DOHH2 (cell line): ENCODE measurements around the gene DMPK.
A peak's percentile ranks its signal among the peaks of the same experiment; 100 is the strongest.

Source experiments
- H3F3A ChIP-seq: fragments of 200-600 bp; sonication (generic), shearing (Covaris generic); 2 replicates; pipeline ENCODE4 v1.6.0; 2016; ENCODE audit warnings: antibody characterized with exemption, mild to moderate bottlenecking; ENCODE audit not compliant: control insufficient read depth, insufficient read depth
- H3K27ac ChIP-seq: fragments of 200-600 bp; sonication (generic); 2 replicates; pipeline ENCODE4 v1.5.1; 2014; ENCODE audit warnings: low read depth, mild to moderate bottlenecking, low read length, moderate library complexity
- H3K27me3 ChIP-seq: fragments of 200-600 bp; sonication (generic); 2 replicates; pipeline ENCODE4 v1.6.1; 2014; ENCODE audit warnings: mild to moderate bottlenecking, low read length, mixed read lengths; ENCODE audit not compliant: control insufficient read depth
- H3K36me3 ChIP-seq: fragments of 200-600 bp; sonication (generic); 2 replicates; pipeline ENCODE4 v1.6.1; 2014; ENCODE audit warnings: mild to moderate bottlenecking, low read length, moderate library complexity, mixed read lengths; ENCODE audit not compliant: control insufficient read depth
- H3K4me1 ChIP-seq: fragments of 200-600 bp; sonication (generic); 2 replicates; pipeline ENCODE4 v1.6.1; 2014; ENCODE audit warnings: mild to moderate bottlenecking, low read length, mixed read lengths; ENCODE audit not compliant: control insufficient read depth
- H3K4me2 ChIP-seq: fragments of 200-600 bp; sonication (generic); 2 replicates; pipeline ENCODE4 v1.6.0; 2014; ENCODE audit warnings: mild to moderate bottlenecking, low read length, moderate library complexity
- H3K4me3 ChIP-seq: fragments of 200-600 bp; sonication (generic); 2 replicates; pipeline ENCODE4 v1.5.1; 2014; ENCODE audit warnings: mild to moderate bottlenecking, low read length, mixed read lengths
- H3K79me2 ChIP-seq: fragments of 200-600 bp; sonication (generic); 2 replicates; pipeline ENCODE4 v1.6.1; 2014; ENCODE audit warnings: mild to moderate bottlenecking, low read length, mixed read lengths; ENCODE audit not compliant: control insufficient read depth
- H3K9me2 ChIP-seq: fragments of 200-600 bp; sonication (generic); replicated peaks from 2 replicates; pipeline ENCODE4 v1.6.1; 2014; ENCODE audit warnings: mild to moderate bottlenecking, low read length, mixed read lengths; ENCODE audit not compliant: control insufficient read depth
- H3K9me3 ChIP-seq: fragments of 200-600 bp; sonication (generic); 2 replicates; pipeline ENCODE4 v1.6.1; 2014; ENCODE audit warnings: antibody characterized with exemption, low read length, mixed read lengths; ENCODE audit not compliant: control insufficient read depth, insufficient read depth
- H4K20me1 ChIP-seq: fragments of 200-600 bp; sonication (generic); 2 replicates; pipeline ENCODE4 v1.6.0; 2014; ENCODE audit warnings: low read depth, mild to moderate bottlenecking, antibody characterized with exemption, low read length, moderate library complexity; ENCODE audit not compliant: control insufficient read depth, insufficient read depth
- CTCF ChIP-seq: fragments of 200-600 bp; sonication (generic); IDR thresholded peaks from one replicate; pipeline ENCODE4 v1.5.1; 2014; ENCODE audit warnings: antibody characterized with exemption, mild to moderate bottlenecking, low read depth, low read length; ENCODE audit not compliant: poor library complexity, severe bottlenecking
- EZH2phosphoT487 ChIP-seq: fragments of 200-600 bp; sonication (generic); IDR thresholded peaks from 2 replicates; pipeline ENCODE4 v1.6.1; 2017; ENCODE audit warnings: borderline replicate concordance, mild to moderate bottlenecking, antibody characterized with exemption, low read length, moderate library complexity, mixed read lengths

DMPK gene

GRCh38 chr19:45772912-45773311 lies 9.4 kb downstream of the DMPK start:
- Histone ChIP-seq H3K9me3 (no peaks in the 10 kb centered on the region), H3K36me3 (peaks cover 12% of the 10 kb centered on the region; the same call in 1 of the 2 replicates), H3K4me1 (peaks cover 36% of the 10 kb centered on the region), H4K20me1 (no peaks in the 10 kb centered on the region), H3K27ac (peak overlapping the region; percentile 30; the same call in 1 of the 2 replicates), H3F3A (peaks cover 5% of the 10 kb centered on the region; the same call in 1 of the 2 replicates), H3K27me3 (peaks cover 4% of the 10 kb centered on the region), H3K4me2 (peak overlapping the region; percentile 40), H3K9me2 (no peaks in the 10 kb centered on the region), H3K79me2 (no peaks in the 10 kb centered on the region), H3K4me3 (no peak overlapping the region)
- TF ChIP-seq CTCF, result no peak
- no peak for TF ChIP-seq EZH2phosphoT487

GRCh38 chr19:45772130-45772840 lies 10.0 kb downstream of the DMPK start:
- Histone ChIP-seq H3K27ac (no peak overlapping the region), H3F3A (peaks cover 5% of the 10 kb centered on the region; the same call in 1 of the 2 replicates), H3K36me3 (peaks cover 7% of the 10 kb centered on the region; the same call in 1 of the 2 replicates), H4K20me1 (no peaks in the 10 kb centered on the region), H3K4me3 (no peak overlapping the region), H3K4me2 (no peak overlapping the region), H3K79me2 (no peaks in the 10 kb centered on the region), H3K9me3 (no peaks in the 10 kb centered on the region), H3K27me3 (peaks cover 8% of the 10 kb centered on the region), H3K9me2 (no peaks in the 10 kb centered on the region), H3K4me1 (peaks cover 37% of the 10 kb centered on the region)
- TF ChIP-seq CTCF (no peak), EZH2phosphoT487 (no peak)

- peaks cover 37% of the 10 kb centered on the region for H3K4me1 ChIP-seq
- peaks cover 5% of the 10 kb centered on the region; the same call in 1 of the 2 replicates for H3F3A ChIP-seq
- no peak for TF ChIP-seq CTCF
- TF ChIP-seq EZH2phosphoT487, result no peak
- H3K79me2 ChIP-seq, result no peaks in the 10 kb centered on the region
- peaks cover 8% of the 10 kb centered on the region for H3K27me3 ChIP-seq
- H3K4me3 ChIP-seq, result no peak overlapping the region; the same call in 1 of the 2 replicates
- no peaks in the 10 kb centered on the region for H3K9me3 ChIP-seq
- no peak overlapping the region for H3K27ac ChIP-seq
- peak overlapping the region; percentile 77; the same call in 1 of the 2 replicates for H3K4me2 ChIP-seq
- H4K20me1 ChIP-seq, result no peaks in the 10 kb centered on the region
- no peaks in the 10 kb centered on the region for H3K9me2 ChIP-seq
- H3K36me3 ChIP-seq, result no peaks in the 10 kb centered on the region
These were observed 10.9 kb downstream of the DMPK start for GRCh38 chr19:45771311-45771933.
